NCI-H1092 treated with DMSO at 0.1 percent for 48 hours (cell line): Measurements from ENCODE around the gene MLEC.

Experiments
- DNase-seq: peaks from one replicate; lab custom pipeline; 2025; lab: John Stamatoyannopoulos, UW

Gene MLEC

DNA sequence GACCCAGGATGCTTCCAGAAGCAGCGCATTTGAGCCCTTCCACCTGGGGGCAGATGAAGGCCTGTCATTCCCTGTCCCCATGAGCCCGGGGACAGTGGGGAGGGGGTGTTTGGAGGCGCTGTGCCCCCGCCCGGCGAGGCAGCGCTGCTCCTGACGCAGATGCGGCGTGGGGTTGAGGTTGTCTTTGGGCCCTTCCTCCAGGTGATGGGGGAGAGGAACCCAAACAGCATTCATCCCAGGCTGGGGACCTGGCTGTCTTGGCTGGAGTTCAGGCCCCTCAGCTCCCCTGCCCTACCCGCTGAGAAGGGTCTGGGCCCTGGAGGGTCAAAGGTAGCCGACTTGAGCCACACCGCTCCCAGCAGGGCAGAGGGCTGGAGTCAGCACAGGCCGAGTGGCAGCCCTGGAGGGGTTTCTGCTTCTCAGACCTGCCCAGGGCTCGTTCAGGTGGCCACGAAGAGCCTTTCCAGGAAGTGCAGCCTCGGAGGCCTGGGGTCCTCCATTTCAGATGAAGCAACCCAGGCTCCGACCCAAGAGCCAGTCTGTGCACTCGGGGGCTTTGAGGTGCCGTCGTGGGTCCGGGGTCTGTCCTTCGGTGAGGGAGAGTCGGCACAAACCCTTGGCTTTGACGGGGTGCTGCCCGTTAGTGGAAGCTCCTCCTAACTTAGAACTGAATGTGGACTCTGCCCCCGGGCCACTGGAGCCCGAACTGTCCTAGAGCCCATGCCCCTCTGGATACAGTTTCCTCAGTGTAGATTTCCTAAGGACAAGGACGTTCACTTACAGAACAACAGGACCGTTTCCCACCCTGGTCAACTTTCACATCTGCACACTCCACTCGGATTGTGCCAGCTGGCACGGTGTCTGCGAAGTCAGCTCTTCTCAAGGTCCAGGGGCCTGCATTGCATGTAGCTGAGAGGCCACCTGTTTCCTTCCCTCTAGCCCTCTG, 54.8 kb downstream of the MLEC start:
- no peak for DNase-seq

DNA sequence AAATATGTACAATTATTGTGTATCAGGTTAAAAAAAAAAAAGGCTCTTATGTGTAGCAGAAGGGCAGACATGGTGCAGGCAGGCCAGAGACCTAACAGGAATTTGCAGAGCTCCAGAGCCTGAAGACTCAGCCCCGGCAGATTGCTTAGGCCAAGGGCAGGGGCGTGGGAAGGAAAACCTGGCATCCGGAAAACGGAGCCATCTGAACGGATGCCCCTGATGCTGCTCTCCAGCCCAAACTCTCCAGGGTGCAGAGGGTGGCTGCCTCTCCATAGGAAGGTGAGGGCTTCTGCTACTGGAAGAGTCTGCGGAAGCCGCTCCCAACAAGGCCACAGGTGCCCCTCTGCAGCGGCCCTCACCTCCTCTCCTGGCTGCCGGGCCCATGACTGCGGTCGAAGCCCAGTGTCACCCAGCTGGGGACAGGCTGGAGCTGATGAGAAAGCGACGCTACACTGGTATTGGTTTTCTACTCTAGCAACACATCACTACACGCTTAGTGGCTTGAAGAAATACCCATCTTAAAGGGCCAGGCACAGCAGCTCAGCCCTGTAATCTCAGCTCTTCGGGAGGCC, 58.1 kb downstream of the MLEC start:
- no peak for DNase-seq

DNA sequence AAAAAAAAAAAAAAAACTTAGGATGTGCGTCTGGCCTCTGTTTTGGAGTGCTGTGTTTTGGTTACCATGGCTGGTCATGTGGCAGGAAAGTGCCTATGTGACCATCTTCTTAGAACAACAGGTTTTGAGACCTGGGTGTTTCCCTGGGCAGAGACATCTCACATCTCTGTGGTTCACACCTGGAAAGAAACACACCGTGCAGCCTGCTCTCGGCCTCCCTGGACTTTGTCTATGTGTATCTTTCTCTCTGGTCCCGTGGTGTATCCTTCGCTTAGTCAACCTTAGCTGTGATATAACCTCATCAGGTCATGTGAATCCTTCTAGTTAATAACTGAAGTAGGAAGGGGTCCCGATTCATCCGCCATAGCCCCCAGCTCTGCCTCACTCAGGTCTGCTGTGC, 61.3 kb downstream of the MLEC start:
- no peak for DNase-seq

DNA sequence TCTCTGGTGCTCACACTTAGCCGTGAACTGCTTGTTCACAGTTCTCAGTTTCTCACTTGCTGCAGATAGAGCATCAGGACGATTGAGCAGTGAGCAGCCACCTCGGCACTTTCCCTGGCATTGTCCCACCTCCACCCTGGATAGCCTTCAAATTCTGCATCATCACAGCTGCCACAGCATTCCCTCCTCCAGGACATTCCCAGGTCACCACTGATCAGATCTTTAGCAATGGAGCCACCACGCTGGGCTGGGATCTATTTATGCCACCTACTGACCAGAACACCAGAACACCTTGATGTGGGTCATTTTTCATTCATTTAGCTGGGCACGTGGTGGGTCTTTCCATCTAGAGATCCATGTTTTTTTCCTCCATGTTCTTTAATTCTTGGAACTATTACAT, 62.3 kb downstream of the MLEC start:
- no peak for DNase-seq

DNA sequence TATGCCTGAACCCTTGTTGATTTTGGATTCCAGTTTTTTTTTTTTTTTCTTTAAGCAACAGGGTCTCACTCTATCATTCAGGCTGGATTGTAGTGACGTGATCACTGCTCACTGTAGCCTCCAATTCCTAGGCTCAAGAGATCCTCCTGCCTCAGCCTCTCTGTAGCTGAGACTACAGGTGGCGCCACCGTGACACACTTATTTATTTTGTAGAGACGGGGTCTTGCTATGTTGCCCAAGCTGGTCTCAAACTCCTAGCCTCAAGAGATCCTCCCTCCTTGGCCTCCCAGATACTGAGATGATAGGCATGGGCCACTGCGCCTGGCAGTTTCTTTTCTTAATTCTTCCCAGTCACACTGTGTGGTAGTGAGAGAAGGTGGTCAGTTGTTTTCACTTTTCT, 63.9 kb downstream of the MLEC start:
- DNase-seq = no peak

DNA sequence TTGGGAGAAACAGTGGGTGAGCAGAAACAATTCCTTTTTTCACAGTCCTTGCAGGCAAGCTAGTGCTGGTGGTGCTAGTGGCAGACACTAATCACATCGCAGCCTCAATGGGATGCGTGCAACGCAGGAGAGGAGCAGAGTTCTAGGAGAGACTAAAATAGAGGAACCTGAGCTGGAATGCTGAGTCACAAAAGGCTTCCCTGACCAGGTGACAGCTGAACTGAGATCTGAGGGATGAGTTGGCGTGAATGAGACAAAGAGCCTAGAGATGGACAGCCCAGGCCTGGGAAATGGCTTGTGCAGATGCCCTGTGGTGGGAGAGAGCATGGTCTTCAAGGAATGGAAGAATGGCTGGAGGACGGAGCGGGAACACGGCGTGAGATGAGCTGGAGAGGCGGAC, 64.4 kb downstream of the MLEC start:
- DNase-seq = no peak
